NB4 (cell line): ENCODE results near the gene NAA35.
A peak's percentile ranks its signal among the peaks of the same experiment; 100 is the strongest.
"Not testable (repeated sequence)": the region's sequence is repeated elsewhere in the genome, so short reads cannot be mapped to it uniquely, and the experiment has no call there.

ENCODE experiments used
- DNase-seq: peaks from one replicate; pipeline ENCODE4 v3.0.0; 2010; ENCODE audit warnings: low read depth
- H3K4me3 ChIP-seq: one replicate; pipeline ENCODE4 v1.5.1; 2011; ENCODE audit warnings: mild to moderate bottlenecking, low read depth, low read length, moderate library complexity
- MYC ChIP-seq: IDR thresholded peaks from 2 replicates; pipeline ENCODE4 v1.6.1; 2011; ENCODE audit warnings: low read depth, low read length
- POLR2A ChIP-seq: IDR thresholded peaks from 2 replicates; pipeline ENCODE4 v1.6.1; 2011; ENCODE audit warnings: mild to moderate bottlenecking; ENCODE audit not compliant: insufficient read length; ENCODE audit errors: extremely low read depth
- TF ChIP-seq, protein P1 (sequence below): IDR thresholded peaks from one replicate; pipeline ENCODE4 v1.5.1; 2012; ENCODE audit warnings: low read depth, low read length
- TF ChIP-seq, protein P2 (sequence below): IDR thresholded peaks from 2 replicates; pipeline ENCODE4 v1.6.1; 2011; ENCODE audit warnings: low read depth, low read length

The NAA35 gene

DNA sequence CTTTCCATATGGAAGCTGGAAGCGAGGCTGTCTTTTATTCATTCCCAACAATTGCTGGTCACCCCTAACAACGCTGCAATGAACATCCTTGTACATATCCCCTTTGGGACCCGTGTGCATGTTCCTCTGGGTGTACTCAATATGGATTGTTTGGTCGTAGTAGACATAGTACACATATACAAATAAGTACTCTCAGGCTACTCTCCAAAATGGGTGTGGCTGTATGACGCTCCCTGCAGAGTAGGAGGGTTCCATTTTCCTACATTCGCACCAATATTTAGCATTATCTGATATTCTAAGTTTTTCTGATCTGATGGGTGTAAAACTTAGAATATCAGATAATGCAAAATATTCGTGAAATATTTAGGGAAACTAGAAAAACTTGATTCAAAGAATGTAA is 23.2 kb upstream of the NAA35 start:
- TF ChIP-seq POLR2A, result no peak
- TF ChIP-seq, protein P1, sequence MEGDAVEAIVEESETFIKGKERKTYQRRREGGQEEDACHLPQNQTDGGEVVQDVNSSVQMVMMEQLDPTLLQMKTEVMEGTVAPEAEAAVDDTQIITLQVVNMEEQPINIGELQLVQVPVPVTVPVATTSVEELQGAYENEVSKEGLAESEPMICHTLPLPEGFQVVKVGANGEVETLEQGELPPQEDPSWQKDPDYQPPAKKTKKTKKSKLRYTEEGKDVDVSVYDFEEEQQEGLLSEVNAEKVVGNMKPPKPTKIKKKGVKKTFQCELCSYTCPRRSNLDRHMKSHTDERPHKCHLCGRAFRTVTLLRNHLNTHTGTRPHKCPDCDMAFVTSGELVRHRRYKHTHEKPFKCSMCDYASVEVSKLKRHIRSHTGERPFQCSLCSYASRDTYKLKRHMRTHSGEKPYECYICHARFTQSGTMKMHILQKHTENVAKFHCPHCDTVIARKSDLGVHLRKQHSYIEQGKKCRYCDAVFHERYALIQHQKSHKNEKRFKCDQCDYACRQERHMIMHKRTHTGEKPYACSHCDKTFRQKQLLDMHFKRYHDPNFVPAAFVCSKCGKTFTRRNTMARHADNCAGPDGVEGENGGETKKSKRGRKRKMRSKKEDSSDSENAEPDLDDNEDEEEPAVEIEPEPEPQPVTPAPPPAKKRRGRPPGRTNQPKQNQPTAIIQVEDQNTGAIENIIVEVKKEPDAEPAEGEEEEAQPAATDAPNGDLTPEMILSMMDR, result no peak
- no peak for TF ChIP-seq MYC
- TF ChIP-seq, protein P2, sequence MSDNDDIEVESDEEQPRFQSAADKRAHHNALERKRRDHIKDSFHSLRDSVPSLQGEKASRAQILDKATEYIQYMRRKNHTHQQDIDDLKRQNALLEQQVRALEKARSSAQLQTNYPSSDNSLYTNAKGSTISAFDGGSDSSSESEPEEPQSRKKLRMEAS, result no peak
- no peak for DNase-seq
- H3K4me3 ChIP-seq, result no peak overlapping the region

DNA sequence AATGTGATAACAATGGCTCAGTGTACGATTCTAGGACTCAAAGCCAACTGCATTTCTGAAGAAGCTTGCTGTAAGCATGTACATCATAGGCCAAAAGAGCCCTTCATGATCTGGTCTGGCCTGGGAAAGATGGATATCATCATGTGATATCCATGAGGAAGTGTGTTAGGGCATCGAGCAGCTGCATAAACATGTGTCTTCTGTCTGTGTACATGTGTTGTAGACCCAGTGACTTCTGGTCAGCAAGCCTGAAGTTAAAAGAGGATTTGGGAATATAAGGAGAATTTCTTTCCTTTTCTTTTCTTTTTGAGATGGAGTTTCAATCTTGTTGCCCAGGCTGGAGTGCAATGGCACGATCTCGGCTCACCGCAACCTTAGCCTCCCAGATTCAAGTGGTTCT is 15.5 kb upstream of the NAA35 start:
- TF ChIP-seq, protein P1, result no peak
- TF ChIP-seq MYC (no peak), POLR2A (no peak)
- TF ChIP-seq, protein P2, result no peak
- H3K4me3 ChIP-seq, result no peak overlapping the region
- DNase-seq, result no peak

DNA sequence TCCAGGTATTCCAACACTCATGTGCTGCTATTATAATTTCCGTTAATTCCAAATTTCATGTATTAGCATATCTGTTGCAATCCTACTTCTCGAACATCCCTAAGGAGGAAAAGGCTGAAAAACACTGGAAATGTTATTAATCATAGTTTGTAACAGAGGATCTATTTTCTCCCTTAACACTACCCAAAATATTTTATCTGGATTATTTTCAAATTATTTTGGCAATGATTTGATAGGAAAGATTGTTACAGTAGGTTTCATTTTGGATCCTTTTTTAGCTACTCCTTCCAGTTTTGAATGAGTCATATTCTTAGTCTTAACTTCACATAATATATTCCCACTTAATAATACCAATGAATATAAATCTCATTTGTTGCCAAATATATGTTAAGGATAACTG is 13.9 kb upstream of the NAA35 start:
- DNase-seq, result no peak
- no peak overlapping the region for H3K4me3 ChIP-seq
- TF ChIP-seq, protein P1, result no peak
- TF ChIP-seq POLR2A, result no peak
- TF ChIP-seq, protein P2, result no peak

DNA sequence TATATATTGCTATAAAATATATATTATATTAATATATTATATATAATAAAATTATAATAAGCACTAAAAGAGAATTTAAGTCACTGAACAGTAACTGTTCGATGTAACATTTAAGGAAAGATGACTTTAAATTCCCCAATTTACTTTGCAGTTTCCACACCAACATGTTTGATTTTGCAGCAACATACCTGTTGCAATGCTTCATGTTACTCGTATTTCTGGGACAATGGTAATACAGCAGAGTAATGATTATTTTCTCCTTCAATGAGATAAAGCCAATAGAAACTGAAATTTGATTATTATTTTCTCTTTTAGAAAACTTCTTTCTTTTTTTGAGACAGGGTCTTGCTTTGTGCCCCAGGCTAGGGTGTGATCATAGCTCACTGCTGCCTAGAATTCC is 9.5 kb upstream of the NAA35 start:
- H3K4me3 ChIP-seq, result no peak overlapping the region
- no peak for DNase-seq
- TF ChIP-seq, protein P1, result no peak
- TF ChIP-seq MYC, result no peak
- TF ChIP-seq POLR2A, result no peak
- TF ChIP-seq, protein P2, result no peak

DNA sequence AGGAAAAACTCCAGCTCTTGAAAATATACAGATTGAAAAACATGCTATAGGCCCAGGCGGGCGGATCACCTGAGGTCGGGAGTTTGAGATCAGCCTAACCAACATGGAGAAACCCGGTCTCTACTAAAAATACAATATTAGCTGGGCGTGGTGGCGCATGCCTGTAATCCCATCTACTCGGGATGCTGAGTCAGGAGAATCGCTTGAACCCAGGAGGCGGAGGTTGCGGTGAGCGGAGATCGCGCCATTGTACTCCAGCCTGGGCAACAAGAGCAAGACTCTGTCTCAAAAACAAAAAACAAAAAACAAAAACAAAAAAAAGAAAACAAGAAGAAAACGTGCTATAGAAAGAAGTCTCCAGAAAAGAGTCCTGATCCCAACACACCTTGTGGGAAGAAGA is 5.0 kb upstream of the NAA35 start:
- DNase-seq, H3K4me3 ChIP-seq: not testable (repeated sequence)

DNA sequence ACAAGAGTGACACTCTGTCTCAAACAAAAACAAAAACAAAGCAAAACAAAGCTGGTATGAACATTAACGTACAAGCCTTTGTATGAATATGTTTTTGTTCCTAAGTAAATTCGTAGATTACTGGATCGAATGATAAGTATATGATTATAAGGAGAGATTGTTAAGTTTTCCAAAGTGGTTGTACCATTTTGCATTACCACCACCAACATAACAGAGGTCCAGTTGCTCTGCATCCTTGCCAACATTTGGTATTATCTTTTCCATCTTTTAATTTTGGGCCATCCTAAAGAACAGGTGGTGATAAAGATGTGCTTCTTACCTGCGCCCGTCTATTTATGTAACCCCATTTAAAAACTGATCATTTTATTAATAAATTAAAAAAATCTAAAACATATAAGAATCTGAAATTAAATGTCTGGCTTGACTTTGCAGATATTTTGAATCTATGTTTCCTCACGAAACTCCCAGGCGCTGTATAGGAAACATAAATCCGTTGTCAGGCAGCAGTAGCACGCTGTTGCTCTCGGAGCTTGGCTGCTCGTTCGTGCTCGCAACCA is 593 bp upstream of the NAA35 start:
- H3K4me3 ChIP-seq, result peak overlapping the region; percentile 68
- TF ChIP-seq, protein P2, result 0 out of 2 replicates have a peak, but pooled peaks have one; percentile 49
- TF ChIP-seq, protein P1, result no peak
- TF ChIP-seq MYC (peak; percentile 54), POLR2A (peak; percentile 88)
- peak; percentile 9 for DNase-seq
